Mucosa of descending colon (tissue), 3 donors: ENCODE data around the gene ADAMTS8. TPM values are rescaled to one million over a fixed set of nuclear protein-coding genes. Genes with fewer than 3 reads are reported as not detected.

Experiments
- ATAC-seq: fragments of 200-7000 bp; cut with Tn5 transposase; one replicate; pipeline ENCODE4 v1.9.1; 2020; ENCODE audit warnings: mild to moderate bottlenecking, moderate library complexity
- DNase-seq, 3 donors: peaks; one replicate each; pipeline ENCODE4 v3.0.0-alpha.2; 2020
- H3K36me3 ChIP-seq: fragments of 200-600 bp; one replicate; pipeline ENCODE4 v1.8.0; 2021; ENCODE audit warnings: low read depth, mild to moderate bottlenecking
- H3K4me1 ChIP-seq: fragments of 200-600 bp; one replicate; pipeline ENCODE4 v1.8.0; 2021; ENCODE audit warnings: low read depth, mild to moderate bottlenecking
- H3K4me3 ChIP-seq: fragments of 200-600 bp; one replicate; pipeline ENCODE4 v1.8.0; 2021; ENCODE audit warnings: mild to moderate bottlenecking
- H3K9me3 ChIP-seq: fragments of 200-600 bp; one replicate; pipeline ENCODE4 v1.8.0; 2021; ENCODE audit warnings: mild to moderate bottlenecking
- CTCF ChIP-seq: fragments of 200-600 bp; IDR thresholded peaks from one replicate; pipeline ENCODE4 v1.8.0; 2022; ENCODE audit warnings: antibody characterized with exemption, mild to moderate bottlenecking
- intact Hi-C, 2 donors: fragments of 100-400 bp; cut with DNase I in 1 of 2; cut with micrococcal nuclease in 1 of 2; formaldehyde crosslinking; loops; one replicate each; pipeline versions ENCODE4 v1.11.0 to v1.11.1; 2022; cut with DNase I, micrococcal nuclease
- total RNA-seq, 3 donors: library from RNA; stranded (reverse); fragmentation: NEBNext Ultra II Directional in 2 of 3; extraction: Animal tissue kit (Norgen Biotek cat#: 25700) in 2 of 3; gene quantifications; one replicate each; pipeline versions ENCODE4 v1.2.1 to v1.2.4, GENCODE V29; 2021 to 2023
- donor health status: DM: no; HTN: no; CAD: no; lungs with moderate emphysema.
- donor health status: DM: no; HTN: no; CAD: no.
- donor health status: DM: no; HTN: yes; CAD: no.

The ADAMTS8 gene
- total RNA-seq, 3 donors from 2014 or later = 0.38 to 10.5 (median 2.6) TPM

DNA sequence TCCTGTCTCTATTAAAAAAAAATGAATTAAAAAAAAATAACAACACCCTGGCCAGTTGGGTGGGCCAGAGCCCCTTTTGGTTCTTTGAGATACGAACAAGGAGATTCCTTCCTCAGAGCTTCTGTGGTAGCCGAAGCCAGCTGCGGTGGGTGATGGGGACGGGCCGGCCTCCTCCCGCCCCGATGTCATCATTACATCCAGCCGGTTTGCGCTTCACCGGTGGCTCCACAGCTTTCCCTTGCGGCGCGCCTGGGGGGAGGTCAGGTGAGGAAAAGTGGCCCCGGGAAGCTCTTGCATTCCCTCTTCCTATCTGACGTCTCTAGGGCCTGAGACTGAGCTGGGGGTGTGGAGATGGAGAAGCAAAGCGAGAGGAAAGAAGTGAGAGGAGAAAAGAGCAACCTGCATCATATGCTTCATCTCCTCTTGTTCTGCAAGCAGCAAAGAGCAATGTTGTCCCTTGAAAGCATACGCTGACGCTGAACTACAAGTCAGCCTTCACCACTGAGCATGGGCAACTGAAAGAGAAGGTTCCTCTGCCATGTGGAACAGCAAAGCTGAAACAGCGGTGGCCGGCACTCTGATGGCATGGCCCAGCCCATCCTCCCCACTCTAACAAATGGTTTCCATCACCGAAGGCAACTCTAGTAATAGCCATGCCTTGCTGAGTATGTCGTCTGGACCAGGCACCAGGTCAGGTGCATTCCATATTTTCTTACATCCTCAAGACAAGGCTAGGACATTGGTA, 6.0 kb downstream of the ADAMTS8 start:
- ATAC-seq (no peak), DNase-seq (no peak)
- Histone ChIP-seq H3K4me3 (no peak overlapping the region), H3K9me3 (no peaks in the 10 kb centered on the region), H3K4me1 (no peaks in the 10 kb centered on the region), H3K36me3 (no peaks in the 10 kb centered on the region)
- TF ChIP-seq CTCF = no peak
- intact Hi-C loops = no loop called here

DNA sequence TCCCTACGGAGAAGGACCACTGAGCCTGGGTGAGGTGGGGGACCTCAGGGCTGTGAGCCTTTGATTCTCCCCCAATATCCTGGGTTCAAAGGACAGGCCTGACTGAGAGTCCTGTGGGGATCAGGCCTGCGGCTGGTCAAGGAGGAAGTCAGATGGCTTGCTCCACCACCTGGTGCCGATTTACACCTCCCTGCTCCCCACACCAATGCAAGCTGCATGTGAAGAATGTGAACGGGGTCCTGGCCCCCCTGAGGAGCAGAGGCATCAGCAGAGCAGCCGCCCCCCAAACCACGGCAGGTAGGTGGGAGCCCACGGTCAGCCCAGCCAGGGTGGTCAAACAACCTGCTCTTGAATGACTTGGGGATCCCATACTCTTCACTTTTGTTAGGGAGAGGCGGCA, 6.7 kb downstream of the ADAMTS8 start:
- intact Hi-C loops = no loop called here
- no peak for ATAC-seq
- no peak for DNase-seq

GRCh38 chr11:130421199-130421585, 7.2 kb downstream of the ADAMTS8 start:
- no peak for DNase-seq
- Histone ChIP-seq H3K4me1 (no peaks in the 10 kb centered on the region), H3K4me3 (no peak overlapping the region), H3K9me3 (no peaks in the 10 kb centered on the region), H3K36me3 (no peaks in the 10 kb centered on the region)
- intact Hi-C loops = no loop called here
- ATAC-seq = no peak
- no peak for TF ChIP-seq CTCF

More for the DNA sequence above, 6.7 kb downstream of the ADAMTS8 start:
- Histone ChIP-seq H3K9me3 (no peaks in the 10 kb centered on the region), H3K4me1 (no peaks in the 10 kb centered on the region), H3K4me3 (no peak overlapping the region), H3K36me3 (no peaks in the 10 kb centered on the region)
- no peak for TF ChIP-seq CTCF

DNA sequence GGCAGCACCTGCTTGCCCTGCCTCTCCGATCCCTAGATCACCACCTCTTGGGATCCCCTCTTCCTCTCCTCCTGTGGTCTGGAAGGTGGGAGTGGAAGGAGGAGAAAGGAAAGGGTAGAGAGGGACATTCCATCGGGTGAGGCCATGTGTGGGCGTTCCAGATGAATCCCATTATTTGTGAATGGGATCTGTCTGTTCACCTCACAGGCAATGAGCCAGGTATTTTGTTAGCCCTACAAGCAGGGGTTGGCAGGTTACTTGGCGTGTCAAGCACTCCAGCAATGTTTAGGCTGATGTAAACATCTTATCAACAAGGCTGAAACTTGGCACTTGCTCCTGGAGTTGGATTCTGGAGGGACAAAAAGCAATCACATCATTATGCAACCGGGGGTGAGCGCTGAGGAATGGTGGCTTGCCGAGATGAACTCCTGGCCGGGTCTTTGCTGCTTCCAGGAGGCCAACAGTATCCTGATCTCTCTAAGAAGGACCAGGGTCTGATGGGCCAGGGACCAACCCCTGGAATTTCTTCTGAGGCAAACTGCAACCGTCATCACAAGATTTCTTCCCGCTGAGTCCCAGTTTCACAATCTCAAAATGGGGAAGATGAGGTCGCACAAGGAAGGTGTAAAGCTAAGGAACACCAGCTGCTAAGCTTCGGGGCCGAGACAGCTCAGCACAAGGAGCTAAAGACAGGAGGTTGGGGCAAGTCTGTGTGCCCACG, 7.8 kb downstream of the ADAMTS8 start:
- Histone ChIP-seq H3K4me3 (no peak overlapping the region), H3K9me3 (no peaks in the 10 kb centered on the region), H3K36me3 (no peaks in the 10 kb centered on the region), H3K4me1 (no peaks in the 10 kb centered on the region)
- ATAC-seq = no peak
- intact Hi-C loops = no loop called here
- no peak for TF ChIP-seq CTCF
- no peak for DNase-seq

DNA sequence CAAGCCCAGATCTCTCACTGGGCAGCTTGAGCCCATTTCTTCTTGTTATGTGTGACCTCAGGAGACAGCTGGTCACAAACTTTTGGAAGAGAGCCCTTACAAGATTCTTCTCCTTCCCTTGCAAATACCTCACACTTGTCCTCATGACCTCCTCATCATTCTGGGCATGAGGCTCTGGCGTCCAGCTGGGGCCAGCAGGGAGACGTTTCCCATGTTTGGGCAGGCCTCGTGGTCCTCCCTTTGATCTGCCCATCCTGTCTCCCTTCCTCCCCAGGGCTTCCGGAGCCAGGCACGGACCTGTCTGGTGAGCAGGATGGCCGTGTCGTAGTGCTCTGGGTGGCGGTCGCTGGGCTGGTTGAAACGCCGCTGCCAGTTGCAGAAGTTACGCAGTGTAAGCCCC, 9.7 kb downstream of the ADAMTS8 start:
- intact Hi-C loops = no loop called here
- no peaks in the 10 kb centered on the region for H3K4me1 ChIP-seq
- H3K36me3 ChIP-seq = no peaks in the 10 kb centered on the region
- no peak overlapping the region for H3K4me3 ChIP-seq
- no peak for TF ChIP-seq CTCF
- no peaks in the 10 kb centered on the region for H3K9me3 ChIP-seq
- no peak for DNase-seq
- ATAC-seq = no peak
